HEK293 (cell line): ENCODE data around the gene PDGFA.

Source experiments
- CTCF ChIA-PET: fragments of 350-600 bp; formaldehyde crosslinking; extraction: SDS; loops from one replicate; lab custom pipeline; 2021; ENCODE audit warnings: antibody characterized with exemption; lab: Yijun Ruan, JAX
- POLR2A ChIA-PET: fragments of 300-600 bp; formaldehyde crosslinking; extraction: SDS; loops from one replicate; lab custom pipeline; 2020; ENCODE audit warnings: antibody characterized with exemption, inconsistent platforms; lab: Yijun Ruan, JAX
- H3K27ac ChIP-seq: fragments of 200-500 bp; sonication (Bioruptor generic); 2 replicates; pipeline ENCODE4 v1.5.1; 2014; ENCODE audit warnings: low read depth, low read length, control low read depth, inconsistent platforms; ENCODE audit errors: extremely low read depth
- H3K36me3 ChIP-seq, 2 experiments: fragments of 200-500 bp in 1 of 2; sonication (Bioruptor generic) in 1 of 2; 1 replicate in 1 of 2; 2 replicates in 1 of 2; pipeline ENCODE4 v1.5.1; 2014 to 2017; ENCODE audit warnings: inconsistent platforms in 2 of 2, low read length in 2 of 2; ENCODE audit not compliant: control insufficient read depth in 2 of 2, insufficient read depth in 1 of 2
- H3K4me1 ChIP-seq: fragments of 200-500 bp; sonication (Bioruptor generic); 2 replicates; pipeline ENCODE4 v1.5.1; 2014; ENCODE audit warnings: mild to moderate bottlenecking, low read length, inconsistent platforms; ENCODE audit not compliant: control insufficient read depth, insufficient read depth
- H3K4me3 ChIP-seq: 2 replicates; pipeline ENCODE4 v1.5.1; 2011; ENCODE audit warnings: low read depth, mild to moderate bottlenecking, control low read depth, low read length, moderate library complexity
- H3K9me3 ChIP-seq: fragments of 200-500 bp; sonication (Bioruptor generic); 2 replicates; pipeline ENCODE4 v1.5.1; 2014; ENCODE audit warnings: low read depth, low read length, inconsistent platforms; ENCODE audit not compliant: control insufficient read depth, insufficient read depth
- CTCF ChIP-seq: fragments of 450-650 bp; formaldehyde crosslinking; IDR thresholded peaks from 2 replicates; pipeline ENCODE4 v1.5.1; 2016; ENCODE audit warnings: missing biosample characterization, missing genetic modification characterization
- KLF1 ChIP-seq: fragments of 450-650 bp; formaldehyde crosslinking; IDR thresholded peaks from 2 replicates; pipeline ENCODE4 v1.5.1; 2016; ENCODE audit warnings: missing biosample characterization, missing genetic modification characterization
- MYNN ChIP-seq: fragments of 450-650 bp; formaldehyde crosslinking; IDR thresholded peaks from 2 replicates; pipeline ENCODE4 v1.5.1; 2016; ENCODE audit warnings: missing biosample characterization, missing genetic modification characterization, borderline replicate concordance
- PRDM10 ChIP-seq: fragments of 450-650 bp; formaldehyde crosslinking; IDR thresholded peaks from 2 replicates; pipeline ENCODE4 v1.5.1; 2016; ENCODE audit warnings: missing biosample characterization, missing genetic modification characterization
- ZBTB44 ChIP-seq: fragments of 450-650 bp; IDR thresholded peaks from 2 replicates; pipeline ENCODE4 v1.5.1; 2018; ENCODE audit warnings: missing biosample characterization, mild to moderate bottlenecking, missing genetic modification characterization
- ZNF18 ChIP-seq: fragments of 450-650 bp; formaldehyde crosslinking; IDR thresholded peaks from 2 replicates; pipeline ENCODE4 v1.5.1; 2016; ENCODE audit warnings: missing biosample characterization, missing genetic modification characterization
- ZNF623 ChIP-seq: fragments of 450-650 bp; formaldehyde crosslinking; IDR thresholded peaks from 2 replicates; pipeline ENCODE4 v1.5.1; 2016; ENCODE audit warnings: missing biosample characterization, missing genetic modification characterization
- ZSCAN18 ChIP-seq: fragments of 450-650 bp; formaldehyde crosslinking; IDR thresholded peaks from 2 replicates; pipeline ENCODE4 v1.5.1; 2016; ENCODE audit warnings: missing biosample characterization, missing genetic modification characterization

Gene PDGFA

GRCh38 chr7:511476-512145 lies 8.0 kb downstream of the PDGFA start:
- 0 out of 2 replicates have a peak, but pooled peaks have one; percentile 32 for TF ChIP-seq KLF1 (tag by site-specific recombination)
- TF ChIP-seq PRDM10: 0 out of 2 replicates have a peak, but pooled peaks have one; percentile 17
- no peak for TF ChIP-seq ZNF18
- POLR2A ChIA-PET: no interaction called here
- H3K36me3 ChIP-seq: peaks cover 4 to 17% of the 10 kb centered on the region in 2 experiments; a peak in 2 of 3 replicates
- H3K4me1 ChIP-seq: no peaks in the 10 kb centered on the region
- H3K4me3 ChIP-seq: no peak overlapping the region
- CTCF ChIA-PET: interaction anchor here (1.1 kb wide), 1 partner anchor 263 kb away, joined by 3 read pairs; no protein-coding TSS in a partner anchor
- no peak overlapping the region for H3K27ac ChIP-seq
- no peaks in the 10 kb centered on the region for H3K9me3 ChIP-seq

GRCh38 chr7:510782-511281 lies 8.8 kb downstream of the PDGFA start:
- ChIA-PET POLR2A (no interaction called here), CTCF (interaction anchor here (1.1 kb wide), 1 partner anchor 264 kb away, joined by 3 read pairs; no protein-coding TSS in a partner anchor)
- Histone ChIP-seq H3K36me3 (peaks cover 4 to 21% of the 10 kb centered on the region in 2 experiments; a peak in 2 of 3 replicates), H3K27ac (no peak overlapping the region), H3K4me3 (no peak overlapping the region), H3K9me3 (no peaks in the 10 kb centered on the region), H3K4me1 (no peaks in the 10 kb centered on the region)
- no peak for TF ChIP-seq CTCF
- no peak for TF ChIP-seq ZBTB44 (tag by site-specific recombination)
- no peak for TF ChIP-seq ZSCAN18 (tag by site-specific recombination)
- no peak for TF ChIP-seq ZNF623
- TF ChIP-seq MYNN (tag by site-specific recombination): no peak
- no peak for TF ChIP-seq PRDM10
